GM19328 (cell line): Measurements from ENCODE around the gene TECTA.
"Not testable (repeated sequence)": the region's sequence is repeated elsewhere in the genome, so short reads cannot be mapped to it uniquely, and the experiment has no call there.

Experiments
- ATAC-seq: cut with Tn5 transposase; IDR thresholded peaks from one replicate; pipeline ENCODE4 v1.9.1; 2021; ENCODE audit warnings: mild to moderate bottlenecking, moderate library complexity; ENCODE audit not compliant: unreplicated experiment

Gene TECTA

GRCh38 chr11:121161349-121161917, 60.4 kb downstream of the TECTA start:
- ATAC-seq, result no peak

DNA sequence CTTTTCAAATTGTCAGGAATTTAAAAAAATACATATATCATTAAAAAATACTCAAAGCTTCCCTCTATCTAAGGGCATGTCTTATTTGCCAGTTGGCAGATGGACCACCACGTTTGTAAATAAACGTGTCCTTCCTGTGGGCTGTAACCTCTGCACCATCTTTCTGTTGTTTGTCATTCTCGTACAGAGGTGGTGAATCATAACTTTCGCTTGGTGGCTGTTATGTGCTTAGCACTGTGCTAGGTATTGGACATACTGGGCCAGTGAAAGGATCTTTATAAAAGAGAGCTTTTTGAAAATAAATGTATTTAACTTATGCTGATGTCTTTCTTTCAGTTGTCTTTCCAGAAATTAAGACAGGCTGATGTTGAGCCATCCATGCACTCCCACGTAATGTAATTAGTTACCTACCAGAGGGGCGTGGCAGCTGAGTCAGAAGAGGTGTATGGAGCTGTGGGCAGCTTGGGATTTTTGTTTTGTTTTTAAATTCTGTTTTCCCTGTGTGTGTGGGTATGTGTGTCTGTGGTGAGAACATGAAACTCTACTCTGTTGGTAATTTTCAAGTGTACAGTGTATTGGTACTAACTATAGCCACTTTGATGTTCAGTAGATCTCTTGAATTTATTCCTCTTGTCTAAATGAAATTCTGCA, 62.7 kb downstream of the TECTA start:
- no peak for ATAC-seq

GRCh38 chr11:121177629-121178028, 76.6 kb downstream of the TECTA start:
- not testable (repeated sequence) for ATAC-seq

DNA sequence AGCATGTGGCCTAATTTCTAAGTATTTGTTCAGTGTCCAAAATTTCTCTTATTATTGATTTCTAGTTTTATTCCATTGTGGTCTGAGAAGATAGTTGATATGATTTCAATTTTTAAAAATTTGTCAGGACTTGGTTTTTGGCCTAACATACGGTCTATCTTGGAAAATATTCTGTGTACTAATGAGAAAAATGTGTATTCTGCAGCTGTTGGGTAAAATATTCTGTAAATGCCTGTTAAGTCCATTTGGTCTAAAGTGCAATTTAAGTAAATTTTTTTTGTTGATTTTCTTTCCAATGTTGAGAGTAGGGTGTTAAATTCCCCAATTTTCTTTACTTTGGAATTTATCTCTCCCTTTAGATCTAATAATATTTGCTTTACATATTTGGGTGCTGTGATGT, 78.3 kb downstream of the TECTA start:
- no peak for ATAC-seq

DNA sequence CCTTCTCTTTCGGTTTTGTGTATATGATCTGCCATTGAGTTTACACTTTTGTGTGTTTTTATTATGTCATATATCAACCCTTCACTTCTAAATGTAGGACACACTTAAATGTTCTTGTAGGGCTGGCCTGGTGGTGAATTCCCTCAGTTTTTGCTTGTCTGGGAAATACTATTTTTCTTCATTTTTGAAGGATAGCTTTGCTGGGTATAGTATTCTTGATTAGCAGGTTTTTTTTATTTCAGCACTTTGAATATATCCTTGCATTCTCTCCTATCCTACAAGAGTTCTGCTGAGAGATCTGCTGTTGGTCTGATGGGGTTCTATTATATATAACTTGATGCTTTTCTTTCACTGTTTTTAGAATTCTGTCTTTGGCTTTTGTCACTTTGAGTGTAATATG, 79.1 kb downstream of the TECTA start:
- ATAC-seq, result no peak

DNA sequence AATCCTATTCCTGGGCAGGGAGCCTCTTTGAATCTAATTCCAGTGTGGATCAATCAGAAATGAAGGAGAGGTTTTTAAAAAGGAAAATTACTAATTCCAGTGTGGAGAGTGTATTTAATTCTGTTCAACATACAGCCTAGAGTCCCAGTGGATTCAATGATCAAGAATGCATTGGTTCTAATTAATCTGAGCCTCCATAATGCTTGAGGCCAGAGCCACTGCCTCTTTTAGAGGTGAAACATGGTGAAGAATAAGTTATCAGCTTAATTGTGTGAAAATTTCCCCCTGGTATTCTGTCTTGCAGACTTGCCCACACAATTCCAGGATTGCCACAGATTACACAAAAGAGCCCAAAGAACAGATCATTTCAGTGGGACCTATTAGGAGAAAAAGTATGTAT, 87.7 kb downstream of the TECTA start:
- no peak for ATAC-seq

GRCh38 chr11:121191818-121192217, 90.8 kb downstream of the TECTA start:
- ATAC-seq, result no peak

GRCh38 chr11:121194731-121195596, 93.9 kb downstream of the TECTA start:
- ATAC-seq, result no peak

DNA sequence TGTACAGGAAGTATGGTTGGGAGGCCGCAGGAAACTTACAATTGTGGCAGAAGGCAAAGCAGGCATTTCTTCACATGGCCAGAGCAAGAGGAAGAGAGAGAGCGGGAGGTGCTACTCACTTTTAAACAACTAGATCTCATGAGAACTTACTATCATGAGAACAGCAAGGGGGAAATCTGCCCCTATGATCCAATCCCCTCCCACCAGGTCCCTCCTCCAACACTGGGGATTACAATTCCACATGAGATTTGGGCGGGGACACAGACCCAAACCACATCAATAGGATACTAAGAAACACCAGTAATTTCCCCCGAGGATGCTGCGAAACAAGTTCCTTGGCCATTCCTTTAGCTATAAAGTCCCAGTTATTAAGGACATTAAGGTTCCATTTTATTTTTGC, 97.4 kb downstream of the TECTA start:
- no peak for ATAC-seq

- ATAC-seq, result no peak
Observed at GRCh38 chr11:121199516-121199915, 98.5 kb downstream of the TECTA start.

DNA sequence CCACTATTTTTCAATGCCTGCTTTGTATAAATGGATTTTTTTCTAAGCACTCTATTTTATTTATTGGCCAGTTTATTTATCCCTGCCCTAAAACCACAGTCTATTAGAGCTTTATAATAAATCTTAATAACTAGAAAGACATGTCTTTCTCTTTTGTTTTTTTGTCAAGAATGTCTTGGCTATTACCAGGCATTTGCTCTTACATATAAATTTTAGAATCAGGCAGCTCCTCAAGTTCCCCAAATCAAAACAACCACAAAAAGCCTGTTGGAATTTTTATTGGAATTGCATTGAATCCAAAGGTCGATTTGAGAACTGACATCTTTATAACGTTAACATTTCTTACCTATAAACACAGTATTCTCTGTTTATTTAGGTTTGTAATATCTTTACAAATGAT, 105.8 kb downstream of the TECTA start:
- ATAC-seq, result no peak

DNA sequence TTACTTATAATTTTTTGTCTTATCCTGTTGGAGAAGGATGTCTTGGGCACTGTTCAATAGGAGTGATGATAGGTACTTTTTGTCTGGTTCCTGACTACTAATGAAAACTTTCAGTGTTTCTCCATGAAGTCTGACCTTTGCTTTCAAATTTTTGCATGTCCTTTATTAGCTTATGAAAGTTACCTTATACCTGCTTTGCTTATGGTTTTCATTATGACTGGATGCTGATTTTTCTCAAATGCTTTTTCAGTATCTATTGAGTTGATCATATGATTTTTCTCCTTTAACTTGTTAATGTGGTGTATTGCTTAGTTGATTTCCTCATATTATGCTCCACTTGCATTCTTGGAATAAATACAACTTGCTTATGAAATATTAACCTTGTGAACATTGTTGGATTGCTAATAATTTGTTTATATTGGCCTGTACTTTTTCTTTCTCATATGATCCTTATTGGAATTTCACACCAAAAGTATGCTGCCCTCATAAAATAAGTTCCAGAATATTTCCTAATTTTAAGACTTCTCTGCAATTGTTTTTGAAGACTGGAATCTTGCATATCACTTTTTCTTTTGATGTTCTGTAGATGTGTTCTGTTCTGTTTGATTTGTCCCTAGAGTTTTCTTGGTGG, 106.6 kb downstream of the TECTA start:
- no peak for ATAC-seq

GRCh38 chr11:121210445-121211080, 109.5 kb downstream of the TECTA start:
- no peak for ATAC-seq

DNA sequence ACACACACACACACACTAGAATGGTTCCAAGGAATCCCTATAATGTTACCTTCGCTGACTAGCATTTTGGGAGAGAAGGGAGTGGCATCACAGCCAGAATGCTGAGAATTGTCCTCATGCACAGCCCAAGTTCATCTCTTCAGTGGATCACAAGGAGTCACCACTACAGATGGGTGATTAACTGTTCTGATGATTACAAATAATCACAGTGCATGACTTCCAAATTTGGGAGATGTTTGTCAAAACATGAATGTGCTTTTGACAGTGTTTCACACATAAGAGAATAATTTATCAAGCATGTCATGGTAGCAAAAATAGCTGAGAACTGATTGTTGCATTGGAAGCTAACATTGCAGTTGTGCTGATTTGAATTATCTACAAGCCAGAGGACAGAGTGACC, 110.6 kb downstream of the TECTA start:
- no peak for ATAC-seq

DNA sequence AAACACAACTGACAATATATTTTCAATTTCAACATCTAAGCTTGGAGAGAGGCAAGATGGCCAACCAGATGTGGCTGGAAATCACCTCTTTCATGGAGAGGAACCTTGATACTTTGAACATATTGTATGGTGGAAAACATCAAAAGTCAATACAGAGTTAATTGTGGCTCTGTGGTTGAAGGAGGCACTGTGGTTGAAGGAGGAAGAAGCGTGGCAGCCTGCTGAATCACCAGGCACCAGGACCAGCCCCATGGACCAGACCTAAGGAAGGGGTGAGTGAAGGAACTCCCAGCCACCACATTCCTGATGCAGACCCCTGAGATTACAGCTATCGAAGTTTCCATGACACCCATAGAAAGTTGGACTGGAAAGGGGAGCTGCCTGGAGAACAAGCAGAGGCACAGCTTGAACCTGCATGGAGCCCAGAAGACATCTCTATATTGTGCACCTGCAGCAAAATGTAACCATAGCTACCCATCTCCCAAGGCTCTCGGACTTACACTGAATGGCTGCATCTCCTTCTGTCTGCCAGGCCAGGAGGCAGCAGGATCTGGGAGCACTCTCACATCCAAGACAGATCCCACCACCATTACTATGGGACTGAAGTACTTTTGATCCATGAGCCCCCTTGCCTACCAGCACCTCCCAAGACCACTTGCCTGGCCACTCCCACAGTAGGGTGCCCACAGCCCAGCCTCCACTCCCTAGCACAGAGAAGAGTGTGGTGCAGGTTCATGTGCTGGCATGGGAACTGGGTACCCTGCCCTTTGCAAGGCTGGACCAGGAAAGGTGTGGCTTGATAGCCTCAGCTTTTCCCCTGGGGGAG, 111.7 kb downstream of the TECTA start:
- no peak for ATAC-seq

- no peak for ATAC-seq
Observed at GRCh38 chr11:121213362-121213893, 112.4 kb downstream of the TECTA start.

DNA sequence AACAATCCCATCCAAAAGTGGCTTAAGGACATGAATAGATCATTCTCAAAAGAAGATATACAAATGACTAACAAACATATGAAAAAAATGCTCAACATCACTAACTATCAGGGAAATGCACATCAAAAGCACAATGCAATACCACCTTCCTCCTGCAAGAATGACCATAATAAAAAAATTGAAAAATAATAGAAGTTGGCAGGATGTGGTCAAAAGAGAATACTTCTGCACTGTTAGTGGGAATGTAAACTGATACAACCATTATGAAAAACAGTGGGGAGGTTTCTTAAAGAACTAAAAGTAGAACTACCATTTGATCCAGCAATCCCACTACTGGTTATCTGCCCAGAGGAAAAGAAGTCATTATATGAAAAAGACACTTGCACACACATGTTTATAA, 113.8 kb downstream of the TECTA start:
- ATAC-seq, result no peak

DNA sequence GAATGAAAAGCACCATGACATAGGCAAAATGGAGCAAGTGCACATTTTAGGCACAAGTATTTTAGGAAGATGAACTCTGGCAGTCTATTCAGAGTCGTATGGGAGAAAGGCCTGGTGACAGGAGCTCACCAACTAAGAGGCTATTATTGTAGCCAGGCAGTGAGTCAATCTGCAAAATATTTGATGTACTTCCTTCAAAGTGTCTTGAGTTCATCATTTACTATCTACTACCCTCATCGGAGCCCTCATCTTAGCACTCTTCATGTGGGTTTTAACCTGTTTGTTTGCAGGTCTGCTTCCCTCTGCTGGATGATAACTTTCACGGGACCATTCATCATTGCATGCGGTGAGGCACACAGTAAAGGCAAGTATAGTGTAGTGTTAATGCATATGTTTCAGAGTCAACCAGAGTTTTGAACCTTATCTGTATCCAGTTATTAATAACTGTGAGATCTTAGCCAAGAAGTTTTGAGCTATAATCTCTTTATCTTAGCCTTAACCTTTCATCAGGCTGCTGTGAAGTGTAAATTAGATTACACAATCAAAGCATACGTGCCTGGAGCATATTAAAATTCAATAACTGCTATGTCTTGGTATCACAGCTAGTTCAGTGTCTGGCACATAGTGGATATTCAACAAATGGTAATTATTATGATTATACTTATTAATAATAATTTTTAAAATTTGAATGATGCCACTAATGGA, 120.6 kb downstream of the TECTA start:
- ATAC-seq, result no peak

GRCh38 chr11:121223161-121223560, 122.1 kb downstream of the TECTA start:
- no peak for ATAC-seq
